Activated B cell treated with CpG ODN at 0.5 μM for 24 hours (primary cell): ENCODE data around the gene EEF1AKMT3. TPM values are rescaled to one million over a fixed set of nuclear protein-coding genes. Genes with fewer than 3 reads are reported as not detected.

Source experiments
- ATAC-seq: fragments of 200-7000 bp; cut with Tn5 transposase; one replicate; pipeline ENCODE4 v1.10.0; 2021; ENCODE audit warnings: low read depth, mild to moderate bottlenecking, moderate library complexity
- CTCF ChIA-PET: fragments of 350-600 bp; sonication (Branson Sonifier 250); formaldehyde crosslinking; loops from one replicate; lab custom pipeline; 2021; ENCODE audit warnings: antibody characterized with exemption; lab: Charles Lee
- POLR2A ChIA-PET: fragments of 350-600 bp; sonication (Branson Sonifier 250); formaldehyde crosslinking; loops from one replicate; lab custom pipeline; 2021; ENCODE audit warnings: antibody characterized with exemption; lab: Charles Lee
- DNase-seq: peaks from one replicate; pipeline ENCODE4 v3.0.0; 2022
- H3K27ac Mint-ChIP-seq: one replicate; pipeline ENCODE4 v1.8.0; 2020; ENCODE audit warnings: mixed read lengths
- H3K27me3 Mint-ChIP-seq: one replicate; pipeline ENCODE4 v1.8.0; 2021; ENCODE audit warnings: mixed read lengths
- H3K36me3 Mint-ChIP-seq: one replicate; pipeline ENCODE4 v1.8.0; 2021; ENCODE audit warnings: low read depth, mixed read lengths
- H3K4me1 Mint-ChIP-seq: one replicate; pipeline ENCODE4 v1.8.0; 2021; ENCODE audit warnings: mixed read lengths
- H3K4me3 Mint-ChIP-seq: one replicate; pipeline ENCODE4 v1.8.0; 2020; ENCODE audit warnings: mild to moderate bottlenecking, mixed read lengths
- H3K9me3 Mint-ChIP-seq: one replicate; pipeline ENCODE4 v1.8.0; 2020; ENCODE audit warnings: mixed read lengths
- CTCF ChIP-seq: fragments of 200-600 bp; IDR thresholded peaks from one replicate; pipeline ENCODE4 v1.8.0; 2022; ENCODE audit warnings: antibody characterized with exemption, mild to moderate bottlenecking
- intact Hi-C: fragments of 100-400 bp; cut with micrococcal nuclease; formaldehyde crosslinking; loops from one replicate; pipeline ENCODE4 v1.15.1; 2024
- total RNA-seq: library from RNA; stranded (reverse); gene quantifications from 2 replicates; pipeline ENCODE4 v1.2.3, GENCODE V29; 2022

Gene EEF1AKMT3
- total RNA-seq, 1 donor from 2014 or later, result 0.60 TPM

DNA sequence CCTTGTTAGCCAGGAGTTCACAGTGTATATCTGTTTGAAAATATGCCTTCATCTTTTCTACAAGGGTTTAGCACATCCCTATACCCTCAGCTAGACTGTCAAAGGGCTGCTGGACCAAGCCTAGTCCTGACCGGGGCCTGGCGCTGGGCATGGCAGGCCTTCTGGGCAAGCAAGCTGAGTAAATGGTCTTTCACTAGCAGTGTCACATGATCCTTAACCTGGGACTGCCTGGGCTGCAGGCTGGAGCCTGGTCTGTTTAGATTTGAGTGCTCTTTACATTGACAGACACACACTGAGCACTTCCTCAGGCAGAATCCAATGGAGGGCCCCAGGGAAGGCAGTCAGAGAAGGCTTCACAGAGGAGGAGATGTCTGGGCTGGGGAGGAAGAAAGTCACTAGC is 53.0 kb downstream of the EEF1AKMT3 start:
- Mint-ChIP-seq H3K36me3 (peaks cover 92% of the 10 kb centered on the region), H3K27me3 (no peaks in the 10 kb centered on the region), H3K27ac (no peak overlapping the region), H3K4me3 (no peak overlapping the region), H3K4me1 (peaks cover 10% of the 10 kb centered on the region), H3K9me3 (no peaks in the 10 kb centered on the region)
- CTCF ChIA-PET, result interaction anchor here (0.5 to 0.9 kb wide), 2 partner anchors 35 to 80 kb away, joined by 4 read pairs; no protein-coding TSS in a partner anchor
- no peak for DNase-seq
- TF ChIP-seq CTCF, result no peak
- no peak for ATAC-seq
- intact Hi-C loops, result no loop called here
- POLR2A ChIA-PET, result no interaction called here

DNA sequence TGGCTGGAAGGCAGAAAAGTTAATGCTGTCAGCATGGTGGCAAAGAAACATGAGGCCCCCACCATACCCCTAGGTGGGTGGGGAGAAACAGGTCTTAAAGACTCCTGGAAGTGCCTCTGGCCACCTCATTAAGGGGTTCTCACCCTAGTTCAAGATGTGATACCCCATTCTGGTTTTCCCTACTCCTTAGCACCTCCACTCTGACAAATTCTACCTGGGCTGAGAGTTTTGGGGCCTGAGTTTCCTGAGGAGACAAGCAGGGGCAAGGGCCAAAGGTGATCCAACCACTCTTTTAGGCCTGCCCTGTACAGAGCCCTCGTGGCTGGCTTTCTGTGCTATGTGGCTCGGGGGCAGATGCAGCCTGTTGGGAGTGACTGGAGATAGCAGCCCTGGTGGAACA is 54.0 kb downstream of the EEF1AKMT3 start:
- intact Hi-C loops, result no loop called here
- Mint-ChIP-seq H3K9me3 (no peaks in the 10 kb centered on the region), H3K4me3 (no peak overlapping the region), H3K36me3 (peaks cover 83% of the 10 kb centered on the region), H3K27ac (no peak overlapping the region), H3K4me1 (peaks cover 15% of the 10 kb centered on the region), H3K27me3 (no peaks in the 10 kb centered on the region)
- no peak for ATAC-seq
- no peak for TF ChIP-seq CTCF
- POLR2A ChIA-PET, result no interaction called here
- DNase-seq, result no peak
- CTCF ChIA-PET, result no interaction called here

GRCh38 chr12:57826966-57827365 is 54.6 kb downstream of the EEF1AKMT3 start:
- intact Hi-C loops, result no loop called here
- no peak for ATAC-seq
- DNase-seq, result no peak
- ChIA-PET CTCF (no interaction called here), POLR2A (no interaction called here)
- Mint-ChIP-seq H3K36me3 (peaks cover 78% of the 10 kb centered on the region), H3K4me3 (no peak overlapping the region), H3K27ac (no peak overlapping the region), H3K4me1 (peaks cover 21% of the 10 kb centered on the region), H3K9me3 (no peaks in the 10 kb centered on the region), H3K27me3 (no peaks in the 10 kb centered on the region)
- TF ChIP-seq CTCF, result no peak

DNA sequence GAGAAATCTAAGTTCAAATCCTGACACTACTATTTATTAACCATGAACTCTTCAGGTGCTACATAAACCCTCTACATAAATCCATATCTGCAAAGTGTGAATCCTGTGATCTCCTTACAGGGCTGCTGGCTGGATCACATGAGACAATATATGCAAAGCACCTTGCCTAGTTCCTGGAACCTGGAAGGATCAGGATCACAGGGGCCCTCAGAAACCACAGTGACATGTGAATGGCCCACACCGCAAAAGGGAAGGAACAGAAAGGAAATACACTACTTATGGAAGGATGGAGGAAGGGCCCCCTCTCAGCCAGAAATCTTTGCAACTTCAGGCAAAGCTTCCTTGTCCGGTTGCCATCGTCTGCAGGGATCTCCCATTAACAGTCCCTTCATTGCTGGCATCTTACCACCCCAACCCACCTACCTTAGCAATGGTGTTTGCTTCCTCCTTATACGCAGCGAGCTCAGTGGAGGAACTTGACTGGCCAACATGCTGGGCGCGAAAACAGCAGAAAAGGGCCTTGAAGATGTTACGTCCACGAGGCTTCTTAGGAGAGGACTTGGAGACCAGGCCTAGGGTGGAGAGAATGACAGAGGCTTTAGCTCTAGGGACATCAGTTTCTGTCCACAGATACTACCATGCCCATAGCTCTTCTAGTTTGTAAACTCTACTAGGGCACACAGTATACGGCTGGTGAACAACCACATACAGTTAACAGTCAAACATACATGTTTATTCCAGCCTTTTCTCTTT is 56.8 kb downstream of the EEF1AKMT3 start:
- ChIA-PET CTCF (interaction anchor here (1.5 to 2.5 kb wide), 3 partner anchors 67 to 76 kb away, joined by 5 to 9 read pairs (median 8); no protein-coding TSS in a partner anchor), POLR2A (no interaction called here)
- DNase-seq (no peak), ATAC-seq (no peak)
- Mint-ChIP-seq H3K4me1 (peaks cover 42% of the 10 kb centered on the region), H3K36me3 (peaks cover 56% of the 10 kb centered on the region), H3K27me3 (no peaks in the 10 kb centered on the region), H3K4me3 (no peak overlapping the region), H3K27ac (no peak overlapping the region), H3K9me3 (no peaks in the 10 kb centered on the region)
- TF ChIP-seq CTCF, result no peak
- intact Hi-C loops, result no loop called here

- ChIA-PET CTCF (interaction anchor here (0.9 to 2.5 kb wide), 5 partner anchors 66 to 75 kb away, joined by 3 to 8 read pairs (median 5); no protein-coding TSS in a partner anchor), POLR2A (no interaction called here)
- H3K27me3 Mint-ChIP-seq, result no peaks in the 10 kb centered on the region
- intact Hi-C loops, result loop anchor here (5.0 kb wide), 1 partner anchor 37 kb away; no protein-coding TSS in a partner anchor
- DNase-seq (no peak), ATAC-seq (no peak)
- no peaks in the 10 kb centered on the region for H3K9me3 Mint-ChIP-seq
- no peak for TF ChIP-seq CTCF
- H3K27ac Mint-ChIP-seq, result no peak overlapping the region
- peaks cover 53% of the 10 kb centered on the region for H3K4me1 Mint-ChIP-seq
- peaks cover 44% of the 10 kb centered on the region for H3K36me3 Mint-ChIP-seq
- no peak overlapping the region for H3K4me3 Mint-ChIP-seq
Observed at GRCh38 chr12:57830393-57830792, 58.0 kb downstream of the EEF1AKMT3 start.

Other genes with a start within 250 kb of the EEF1AKMT3 start
- gene MBD6, start 249.8 kb upstream of the EEF1AKMT3 start, total RNA-seq, result 96.0 and 105 TPM in 2 replicates
- 83.3 and 91.8 TPM in 2 replicates for gene DCTN2, start 225.4 kb upstream of the EEF1AKMT3 start, total RNA-seq
- 0.13 and 0.15 TPM in 2 replicates for gene KIF5A, start 222.6 kb upstream of the EEF1AKMT3 start, total RNA-seq
- gene PIP4K2C, start 181.4 kb upstream of the EEF1AKMT3 start, total RNA-seq, result 16.5 and 17.9 TPM in 2 replicates
- 3.7 and 3.9 TPM in 2 replicates for gene DTX3, start 167.8 kb upstream of the EEF1AKMT3 start, total RNA-seq
- not detected in 2 replicates for gene ARHGEF25, start 161.2 kb upstream of the EEF1AKMT3 start, total RNA-seq
- gene B4GALNT1, start 139.4 kb upstream of the EEF1AKMT3 start, total RNA-seq, result 0.31 and 0.51 TPM in 2 replicates
- 166 TPM in 2 replicates for gene OS9, start 78.5 kb upstream of the EEF1AKMT3 start, total RNA-seq
- 17.5 and 18.5 TPM in 2 replicates for gene AGAP2, start 33.9 kb upstream of the EEF1AKMT3 start, total RNA-seq
- gene TSPAN31, start 27.6 kb upstream of the EEF1AKMT3 start, total RNA-seq, result 35.8 and 37.6 TPM in 2 replicates
- 95.7 and 95.9 TPM in 2 replicates for gene CDK4, start 20.3 kb upstream of the EEF1AKMT3 start, total RNA-seq
- gene MARCHF9, start 17.5 kb upstream of the EEF1AKMT3 start, total RNA-seq, result 54.1 and 58.2 TPM in 2 replicates
- gene CYP27B1, start 5.5 kb upstream of the EEF1AKMT3 start, total RNA-seq, result 2.4 and 2.5 TPM in 2 replicates
- 32.2 and 40.7 TPM in 2 replicates for gene METTL1, start 509 bp upstream of the EEF1AKMT3 start, total RNA-seq
- gene TSFM, start 10.2 kb downstream of the EEF1AKMT3 start, total RNA-seq, result 28.4 and 33.4 TPM in 2 replicates
- gene AVIL, start 46.1 kb downstream of the EEF1AKMT3 start, total RNA-seq, result 1.5 and 3.1 TPM in 2 replicates
- gene CTDSP2, start 74.1 kb downstream of the EEF1AKMT3 start, total RNA-seq, result 73.2 and 81.5 TPM in 2 replicates
- 3.0 and 3.9 TPM in 2 replicates for gene ATP23, start 169.0 kb downstream of the EEF1AKMT3 start, total RNA-seq